HG03342 (cell line): ENCODE measurements around the gene KIF9.
"Not testable (repeated sequence)": the region's sequence is repeated elsewhere in the genome, so short reads cannot be mapped to it uniquely, and the experiment has no call there.

Source experiments
- ATAC-seq: cut with Tn5 transposase; IDR thresholded peaks from one replicate; pipeline ENCODE4 v1.9.1; 2021; ENCODE audit warnings: mild to moderate bottlenecking, moderate library complexity; ENCODE audit not compliant: unreplicated experiment

KIF9 gene, protein sequence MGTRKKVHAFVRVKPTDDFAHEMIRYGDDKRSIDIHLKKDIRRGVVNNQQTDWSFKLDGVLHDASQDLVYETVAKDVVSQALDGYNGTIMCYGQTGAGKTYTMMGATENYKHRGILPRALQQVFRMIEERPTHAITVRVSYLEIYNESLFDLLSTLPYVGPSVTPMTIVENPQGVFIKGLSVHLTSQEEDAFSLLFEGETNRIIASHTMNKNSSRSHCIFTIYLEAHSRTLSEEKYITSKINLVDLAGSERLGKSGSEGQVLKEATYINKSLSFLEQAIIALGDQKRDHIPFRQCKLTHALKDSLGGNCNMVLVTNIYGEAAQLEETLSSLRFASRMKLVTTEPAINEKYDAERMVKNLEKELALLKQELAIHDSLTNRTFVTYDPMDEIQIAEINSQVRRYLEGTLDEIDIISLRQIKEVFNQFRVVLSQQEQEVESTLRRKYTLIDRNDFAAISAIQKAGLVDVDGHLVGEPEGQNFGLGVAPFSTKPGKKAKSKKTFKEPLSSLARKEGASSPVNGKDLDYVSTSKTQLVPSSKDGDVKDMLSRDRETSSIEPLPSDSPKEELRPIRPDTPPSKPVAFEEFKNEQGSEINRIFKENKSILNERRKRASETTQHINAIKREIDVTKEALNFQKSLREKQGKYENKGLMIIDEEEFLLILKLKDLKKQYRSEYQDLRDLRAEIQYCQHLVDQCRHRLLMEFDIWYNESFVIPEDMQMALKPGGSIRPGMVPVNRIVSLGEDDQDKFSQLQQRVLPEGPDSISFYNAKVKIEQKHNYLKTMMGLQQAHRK

DNA sequence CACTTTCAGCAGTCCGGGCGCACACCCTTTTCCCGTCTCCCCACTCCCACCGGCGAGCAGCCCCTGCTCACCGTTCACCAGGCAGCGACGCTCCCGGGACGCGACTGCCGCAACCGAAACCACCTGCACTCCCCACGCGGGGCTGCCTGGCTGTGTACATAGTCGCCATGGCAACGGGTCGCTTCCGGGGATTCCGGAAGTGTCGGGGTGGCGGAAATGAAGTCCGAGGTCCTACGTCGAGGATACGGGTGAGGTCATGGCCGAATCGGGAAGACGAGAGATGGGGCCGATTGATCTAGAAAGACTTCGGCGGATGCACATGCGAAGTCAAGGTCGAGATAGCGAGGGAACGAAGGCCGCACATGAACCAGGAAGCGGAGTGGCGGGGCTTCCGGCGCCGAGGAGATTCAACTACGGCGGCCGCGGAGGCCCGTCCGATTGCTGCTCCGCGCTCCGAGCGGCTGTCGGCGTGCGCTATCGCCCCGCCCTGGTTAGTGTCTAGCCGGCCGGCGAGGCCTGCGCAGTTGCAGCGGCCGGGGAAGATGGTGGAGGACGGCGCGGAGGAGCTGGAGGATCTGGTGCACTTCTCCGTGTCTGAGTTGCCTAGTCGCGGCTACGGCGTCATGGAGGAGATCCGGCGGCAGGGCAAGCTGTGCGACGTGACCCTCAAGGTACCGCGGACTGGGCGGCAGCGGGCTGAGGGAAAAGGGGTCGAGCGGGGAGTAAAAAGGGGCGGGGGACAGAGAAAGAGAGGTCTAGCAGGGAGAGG is at the start of gene KIF9, which contains the start of gene KLHL18:
Gene KIF9, minus strand, starts transcription at position 376 of the 769 bp plus-strand sequence. CDS start 5,425 bp downstream, outside the sequence.
Gene KLHL18, plus strand, starts transcription at position 521 of the 769 bp plus-strand sequence. Its CDS starts 22 bp downstream, at position 543.
- ATAC-seq: peak; percentile 70

DNA sequence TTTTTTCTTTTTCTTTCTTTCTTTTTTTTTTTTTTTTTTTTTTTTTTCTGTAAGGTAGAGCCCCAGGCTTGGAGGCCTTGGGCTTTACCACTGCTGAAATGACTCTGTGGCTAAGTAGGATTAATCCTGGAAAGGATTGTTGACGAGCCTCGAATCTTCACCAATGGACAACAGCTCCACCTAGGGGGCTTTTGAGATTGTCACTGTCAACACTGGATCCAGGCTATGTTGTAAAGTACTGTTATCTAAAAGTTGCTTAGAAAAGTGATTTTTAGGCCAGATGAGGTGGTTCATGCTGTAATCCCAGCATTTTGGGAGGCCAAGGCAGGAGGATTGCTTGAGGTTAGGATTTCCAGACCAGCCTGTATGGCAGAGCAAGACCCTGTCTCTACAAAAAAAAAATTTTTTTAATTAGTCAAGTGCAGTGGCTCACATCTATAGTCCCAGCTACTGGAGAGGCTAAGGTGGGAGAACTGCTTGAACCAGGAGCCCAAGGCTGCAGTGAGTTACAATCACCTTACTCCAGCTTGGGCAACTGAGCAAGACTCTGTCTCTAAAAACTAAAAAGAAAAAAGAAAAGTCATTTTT is 41.8 kb upstream of the KIF9 start:
- ATAC-seq: no peak

DNA sequence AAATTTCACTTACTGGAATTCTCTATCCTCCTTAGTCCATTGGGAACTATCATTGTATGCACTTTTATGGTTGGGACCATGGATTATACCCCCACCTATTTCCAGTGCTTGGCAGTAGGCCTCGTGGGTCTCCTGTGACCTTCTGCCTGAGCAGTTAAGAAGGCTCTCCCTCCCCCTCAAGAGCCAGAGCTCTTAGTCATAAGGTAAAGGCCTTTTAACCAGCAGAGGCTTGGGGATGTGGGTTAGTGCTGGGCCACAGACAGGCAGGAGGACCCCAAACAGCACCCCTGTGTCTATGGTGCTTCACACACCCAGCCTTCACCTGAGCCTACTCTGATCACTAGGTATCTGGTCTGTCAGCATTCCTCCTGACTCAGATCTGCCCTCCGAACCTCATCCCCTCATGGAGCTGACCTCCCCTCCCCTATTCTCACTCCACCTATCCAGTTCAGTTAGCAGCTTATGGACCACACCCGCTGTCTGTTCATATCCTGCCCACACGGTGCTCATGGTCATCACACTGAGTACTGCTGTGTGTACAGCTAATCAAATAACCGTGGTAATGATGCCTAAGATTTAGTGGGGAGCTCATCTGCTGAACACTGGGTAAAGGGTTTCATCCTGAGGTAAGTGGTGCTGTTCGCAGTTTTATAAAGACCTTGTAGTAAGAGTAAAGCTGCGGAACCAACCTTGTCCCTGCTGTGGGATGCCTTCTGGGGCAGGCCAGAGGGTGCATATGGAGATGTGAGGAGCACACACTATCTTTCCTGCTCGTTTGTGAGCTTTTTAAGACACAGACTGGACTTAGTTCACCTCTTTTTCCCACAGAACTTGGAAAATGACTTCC is 41.1 kb upstream of the KIF9 start:
- no peak for ATAC-seq

DNA sequence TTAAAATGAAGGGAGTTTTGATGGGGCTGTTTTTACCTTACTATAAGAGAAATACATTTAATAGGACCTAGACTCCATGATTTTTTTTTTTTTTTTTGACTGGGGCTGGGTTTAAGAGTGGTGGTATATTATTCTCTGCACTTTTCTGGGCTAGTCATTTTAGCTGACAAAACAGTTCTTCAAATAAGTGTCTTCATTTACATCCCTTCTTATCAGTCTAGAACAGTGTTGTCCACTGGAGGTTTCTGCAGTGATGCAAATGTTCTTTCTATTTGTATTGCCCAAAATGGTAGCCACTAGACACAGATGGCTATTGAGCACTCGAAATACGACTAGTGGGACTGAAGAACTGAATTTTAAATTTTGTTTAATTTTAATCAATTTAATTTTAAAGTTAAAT is 37.4 kb upstream of the KIF9 start:
- ATAC-seq: no peak

DNA sequence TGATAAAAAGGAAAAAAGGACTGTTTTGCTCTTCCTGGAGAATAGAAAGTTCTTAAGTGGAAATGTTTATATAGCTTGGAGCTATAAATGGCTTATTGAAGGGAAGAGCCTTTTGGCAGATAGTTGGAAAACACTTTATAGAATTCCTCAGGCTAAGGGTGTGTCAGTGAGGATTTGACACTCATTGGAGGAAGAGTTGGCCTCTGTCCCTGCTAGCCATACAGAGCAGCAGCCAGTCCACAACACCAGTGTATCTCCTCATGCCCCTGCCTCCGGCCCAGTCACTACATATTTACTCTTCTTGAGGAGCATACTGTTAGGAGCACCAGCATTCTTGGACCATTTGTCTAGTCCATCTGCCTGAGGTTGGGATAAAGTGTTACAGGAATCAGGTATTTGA is 36.3 kb upstream of the KIF9 start:
- ATAC-seq: no peak

DNA sequence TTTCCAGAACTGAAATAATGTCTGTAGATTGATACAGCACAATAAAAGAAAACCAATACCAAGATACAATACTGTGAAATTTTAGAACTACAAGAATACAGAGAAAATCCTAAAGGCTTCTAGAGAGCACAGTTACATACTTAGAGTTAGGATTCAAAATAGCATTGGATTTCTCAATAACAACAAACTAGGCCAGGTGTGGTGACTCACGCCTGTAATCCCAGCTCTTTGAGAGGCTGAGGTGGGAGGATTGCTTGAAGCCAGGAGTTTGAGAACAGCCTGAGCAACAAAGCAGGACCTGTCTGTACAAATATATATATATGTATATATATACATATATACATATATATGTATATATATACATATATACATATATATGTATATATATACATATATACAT is 33.6 kb upstream of the KIF9 start:
- ATAC-seq: not testable (repeated sequence)

DNA sequence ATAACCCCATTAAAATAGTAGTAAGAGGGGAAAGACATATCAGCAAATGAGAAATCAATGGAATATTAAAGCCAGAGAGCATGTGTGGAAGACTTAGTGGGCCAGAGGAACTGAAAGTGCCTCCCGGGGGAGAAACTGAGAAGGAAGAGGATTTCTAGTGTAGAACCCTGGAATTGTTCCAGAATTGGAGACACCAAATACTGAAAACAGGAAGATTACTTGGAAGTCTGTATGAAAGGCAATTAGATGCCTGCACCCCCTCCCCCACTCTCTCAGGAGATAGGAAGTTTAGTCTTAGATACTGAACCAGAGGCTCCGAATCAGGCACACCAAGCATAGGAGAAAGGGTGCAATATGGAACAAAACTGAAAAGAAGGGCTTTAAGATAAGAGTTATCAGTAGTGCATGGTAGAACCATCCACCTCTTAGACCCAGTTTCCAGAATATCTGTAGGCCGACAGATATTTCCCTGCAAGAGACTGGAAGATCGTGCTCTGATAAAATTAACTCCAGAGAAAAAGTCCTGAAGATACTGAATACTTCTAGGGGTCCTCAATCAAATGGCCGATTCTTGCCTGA is 32.6 kb upstream of the KIF9 start:
- no peak for ATAC-seq

DNA sequence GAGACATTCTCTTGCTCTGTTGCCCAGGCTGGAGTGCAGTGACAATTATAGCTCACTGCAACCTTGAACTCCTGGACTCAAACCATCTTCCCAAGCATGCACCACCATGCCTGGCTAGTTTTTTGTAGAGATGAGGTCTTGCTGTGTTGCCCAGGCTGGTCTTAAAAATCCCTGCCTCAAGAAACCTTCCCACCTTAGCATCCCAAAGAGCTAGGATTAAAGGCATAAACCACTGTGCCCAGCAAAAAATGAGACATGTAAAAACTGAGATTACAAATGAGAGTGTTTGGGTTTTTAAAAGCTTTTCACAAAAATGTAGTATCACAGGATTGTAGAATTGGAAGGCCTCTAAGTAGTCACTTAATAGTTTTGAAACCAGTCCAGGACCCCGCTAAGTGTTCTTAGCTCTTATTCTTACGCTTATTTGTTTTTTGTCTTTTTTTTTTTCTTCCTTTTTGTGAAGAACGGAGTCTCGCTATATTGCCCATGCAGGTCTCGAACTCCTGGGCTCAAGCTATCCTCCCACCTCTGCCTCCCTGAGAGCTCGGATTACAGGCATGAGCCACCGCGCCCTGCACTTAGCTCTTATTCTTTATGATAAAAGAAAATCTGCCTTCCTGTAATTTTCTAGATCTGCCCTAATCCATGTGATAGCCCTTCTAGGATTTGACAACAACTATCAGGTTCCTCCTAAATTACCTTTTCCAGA is 31.6 kb upstream of the KIF9 start:
- no peak for ATAC-seq

DNA sequence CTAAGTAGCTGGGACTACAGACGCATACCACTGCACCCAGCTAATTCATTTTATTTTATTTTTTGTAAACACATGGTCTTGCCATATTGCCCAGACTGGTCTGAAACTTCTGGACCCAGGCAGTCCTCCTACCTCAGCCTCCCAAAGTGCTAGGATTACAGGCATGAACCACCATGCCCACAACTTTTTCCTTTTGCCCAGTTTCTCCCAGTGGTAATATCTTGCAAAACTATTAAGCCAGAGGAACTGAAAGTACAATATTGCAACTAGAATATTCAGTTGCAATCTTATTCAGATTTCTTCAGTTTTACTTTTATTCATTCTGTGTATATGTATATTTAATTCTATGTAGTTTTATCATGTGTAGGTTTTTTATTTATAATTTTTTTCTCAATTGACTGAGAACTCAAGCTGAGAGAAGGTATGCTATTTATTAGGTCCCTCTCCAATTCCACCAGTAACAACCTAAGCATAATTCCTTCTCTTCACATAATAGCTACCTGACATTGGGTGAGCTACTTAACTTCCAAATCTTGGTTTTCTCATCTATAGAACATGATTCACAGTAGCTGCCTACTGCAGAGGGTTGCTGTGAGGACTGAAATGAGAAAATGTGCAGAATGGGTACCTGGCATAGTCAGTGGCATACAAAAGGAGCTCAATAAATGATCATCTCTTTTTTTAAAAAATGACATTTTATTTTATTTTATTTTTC is 30.9 kb upstream of the KIF9 start:
- ATAC-seq: no peak

DNA sequence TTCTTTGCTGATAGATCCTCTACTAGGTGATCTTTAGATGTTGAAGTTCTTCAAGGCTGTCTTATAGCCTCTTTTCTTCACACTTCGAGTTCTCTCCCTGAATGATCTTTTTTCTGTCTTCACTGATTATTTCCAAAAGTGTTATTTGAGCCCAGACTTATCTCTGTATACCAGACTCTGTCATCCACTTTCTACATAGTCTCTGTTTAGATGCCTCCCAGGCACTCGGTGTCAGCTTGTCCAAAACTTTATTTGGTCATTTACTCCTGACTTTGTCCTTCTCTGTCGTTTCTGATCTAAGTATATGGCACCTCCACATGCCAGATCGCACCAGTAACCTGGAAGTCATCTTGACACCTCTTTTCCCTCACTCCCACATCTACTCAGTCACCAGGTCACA is 27.8 kb upstream of the KIF9 start:
- ATAC-seq: no peak

DNA sequence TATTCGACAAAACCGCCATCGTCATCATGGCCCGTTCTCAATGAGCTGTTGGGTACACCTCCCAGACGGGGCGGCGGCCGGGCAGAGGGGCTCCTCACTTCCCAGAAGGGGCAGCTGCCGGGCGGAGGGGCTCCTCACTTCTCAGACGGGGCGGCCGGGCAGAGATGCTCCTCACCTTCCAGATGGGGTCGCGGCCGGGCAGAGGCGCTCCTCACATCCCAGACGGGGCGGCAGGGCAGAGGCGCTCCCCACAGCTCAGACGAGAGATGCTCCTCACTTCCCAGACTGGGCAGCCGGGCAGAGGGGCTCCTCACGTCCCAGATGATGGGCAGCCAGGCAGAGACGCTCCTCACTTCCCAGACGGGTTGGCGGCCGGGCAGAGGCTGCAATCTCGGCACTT is 26.6 kb upstream of the KIF9 start:
- ATAC-seq: not testable (repeated sequence)

DNA sequence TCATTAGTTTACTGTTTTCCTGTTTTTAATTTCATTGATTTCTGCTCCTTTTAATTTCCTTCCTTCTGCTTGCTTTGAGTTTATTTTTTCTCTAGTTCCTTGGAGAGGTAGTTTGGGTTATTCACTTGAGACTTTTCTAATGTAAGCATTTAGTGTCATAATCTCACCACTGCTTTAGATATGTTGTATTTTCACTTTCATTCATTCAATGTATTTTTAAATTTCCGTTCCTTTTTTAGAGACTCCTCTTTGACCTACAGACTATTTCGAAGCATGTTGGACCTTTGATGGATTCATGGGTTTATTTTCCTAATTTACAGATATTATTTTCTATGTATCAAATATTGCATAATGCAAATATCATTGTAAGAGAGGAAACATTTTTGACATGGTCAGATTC is 23.4 kb upstream of the KIF9 start:
- ATAC-seq: no peak

DNA sequence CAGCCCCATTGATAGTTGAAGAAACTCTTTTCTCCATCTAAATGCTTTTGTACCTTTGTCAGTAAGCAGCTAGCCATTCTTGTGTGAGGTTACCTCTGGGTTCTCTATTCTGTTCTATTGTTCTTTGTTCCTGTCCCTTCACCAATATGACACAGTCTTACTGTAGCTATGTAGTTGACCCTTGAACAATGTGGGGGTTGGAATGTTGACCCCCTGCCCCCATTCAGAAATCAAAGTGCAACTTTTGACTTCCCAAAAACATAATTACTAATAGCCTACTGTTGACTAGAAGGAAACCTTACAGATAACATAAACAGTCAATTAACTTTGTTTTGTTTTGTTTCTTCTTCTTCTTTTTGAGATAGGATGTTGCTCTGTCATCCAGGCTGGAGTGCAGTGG is 18.9 kb upstream of the KIF9 start:
- no peak for ATAC-seq

DNA sequence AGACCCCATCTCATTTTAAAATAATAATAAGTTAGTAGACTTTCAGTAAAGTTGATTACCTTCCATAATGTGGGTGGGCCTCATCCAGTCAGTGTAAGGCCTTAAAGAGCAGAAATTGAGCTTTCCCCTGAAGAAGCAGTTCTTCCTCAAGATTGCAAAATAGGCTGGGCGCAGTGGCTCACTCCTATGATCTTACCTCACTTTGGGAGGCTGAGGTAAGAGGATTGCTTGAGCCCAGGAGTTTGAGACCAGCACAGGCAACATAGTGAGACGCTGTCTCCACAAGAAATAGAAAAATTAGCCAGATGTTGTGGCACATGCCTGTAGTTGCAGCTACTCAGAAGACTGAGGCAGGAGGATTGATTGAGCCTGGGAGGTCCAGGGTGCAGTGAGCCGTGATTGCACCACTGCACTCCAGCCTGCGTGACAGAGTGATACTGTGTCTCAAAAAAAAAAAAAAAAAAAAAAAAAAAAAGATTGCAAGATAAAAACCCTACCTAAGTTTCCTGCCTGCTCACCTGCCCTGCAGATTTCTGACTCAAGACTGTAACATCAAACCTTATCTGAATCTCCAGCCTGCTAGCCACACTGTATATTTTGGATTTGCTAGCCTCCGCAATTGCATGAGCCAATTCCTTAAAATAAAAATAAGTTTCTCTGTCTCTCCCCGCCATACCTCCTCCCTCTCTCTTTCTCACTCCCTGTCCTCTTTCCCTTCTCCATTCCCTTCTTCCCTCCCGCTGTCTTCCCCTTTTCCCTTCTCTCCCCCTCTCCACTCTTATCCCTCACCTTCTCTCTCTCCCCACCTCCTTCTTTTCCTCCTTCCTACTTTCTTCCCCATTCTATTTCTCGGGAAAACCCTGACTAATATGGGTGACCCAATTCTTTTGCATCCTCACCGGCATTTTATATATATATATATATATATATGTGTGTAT is 17.1 kb upstream of the KIF9 start:
- no peak for ATAC-seq

DNA sequence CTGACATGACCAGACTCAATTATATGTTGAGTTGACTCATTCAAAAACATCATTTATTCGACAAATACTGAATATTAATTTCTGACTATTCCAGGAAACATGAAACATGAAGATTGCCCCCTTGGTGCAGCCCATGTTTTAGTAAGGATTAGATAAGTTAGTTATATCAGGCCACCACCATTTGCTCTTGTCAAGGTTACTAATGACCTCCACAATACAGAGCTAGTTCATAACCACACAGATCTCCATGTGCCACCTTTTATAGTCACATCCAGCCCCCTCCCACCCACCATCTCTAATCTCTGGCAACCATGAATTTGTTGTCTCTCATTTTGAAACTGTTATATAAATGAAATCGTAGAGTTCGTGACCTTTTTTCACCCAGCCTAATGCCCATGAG is 15.8 kb upstream of the KIF9 start:
- ATAC-seq: no peak

DNA sequence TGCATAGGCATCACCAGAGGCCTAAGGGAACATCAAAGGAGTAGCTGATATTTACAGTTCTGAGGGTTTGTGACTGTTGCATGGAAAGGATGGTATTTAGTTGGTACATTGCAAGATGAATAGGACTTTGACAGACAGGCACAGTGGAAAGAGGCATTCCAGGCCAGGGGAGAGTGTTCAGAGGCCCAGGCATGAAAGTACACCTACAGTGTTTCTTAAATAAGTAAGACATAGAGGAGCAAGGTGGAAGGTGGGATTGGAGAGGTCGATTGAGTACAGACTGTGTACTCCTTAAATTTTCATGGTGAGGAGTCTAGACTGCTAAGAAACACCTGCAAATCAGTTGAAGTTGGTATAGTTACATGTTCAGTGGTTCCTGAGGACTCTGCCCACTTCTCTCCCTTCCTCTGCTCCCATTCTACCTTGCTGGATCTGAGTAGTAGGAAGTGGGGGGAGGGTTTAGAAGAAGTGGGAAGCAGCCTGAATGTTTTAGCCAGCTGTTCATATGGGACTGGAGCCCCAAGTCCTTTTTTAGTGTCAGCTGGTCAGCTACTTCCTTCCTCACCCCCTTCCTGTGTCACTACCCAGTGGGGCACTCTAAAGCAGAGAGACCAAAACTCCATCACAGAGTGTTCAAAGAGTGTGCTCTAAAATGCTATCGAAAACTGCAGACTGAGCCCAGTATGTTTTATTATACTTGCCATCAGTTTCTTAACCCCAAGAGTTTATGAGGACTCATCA is 14.1 kb upstream of the KIF9 start:
- no peak for ATAC-seq

DNA sequence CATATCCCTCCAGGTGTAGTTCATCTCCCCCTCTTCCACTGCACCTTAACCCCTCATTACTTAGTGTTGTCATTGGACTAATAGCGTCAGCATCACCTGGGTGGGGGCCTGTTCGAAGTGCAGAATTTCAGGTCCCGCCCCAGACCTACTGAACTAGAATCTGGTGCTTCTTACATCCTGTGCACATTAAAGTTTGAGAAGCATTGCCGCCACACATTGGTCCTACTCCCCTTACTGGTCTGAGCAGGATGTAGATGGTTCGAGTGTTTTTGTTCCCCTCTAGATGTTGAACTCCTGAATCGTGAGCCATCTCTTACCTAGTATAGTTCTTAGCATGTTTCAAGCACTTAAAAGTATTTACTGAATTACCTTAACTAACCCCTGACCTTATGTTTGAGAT is 13.4 kb upstream of the KIF9 start:
- ATAC-seq: no peak
